Measurements from ENCODE around the gene MAPK12.
"Not testable (repeated sequence)": the region's sequence is repeated elsewhere in the genome, so short reads cannot be mapped to it uniquely, and the experiment has no call there.

The MAPK12 gene

GRCh38 chr22:50281384-50281760 is 19.9 kb upstream of the MAPK12 start:
- Mint-ChIP-seq H3K36me3 (ENCODE audit: low read depth) (peaks cover 99% of the 10 kb centered on the region), H3K9me3 (no peaks in the 10 kb centered on the region), H3K4me3 (no peak overlapping the region), H3K4me1 (ENCODE audit: low read depth) (no peaks in the 10 kb centered on the region), H3K27ac (no peak overlapping the region), H3K27me3 (no peaks in the 10 kb centered on the region)
- intact Hi-C loops (cut with micrococcal nuclease), result no loop called here

GRCh38 chr22:50280708-50281383 is 19.4 kb upstream of the MAPK12 start:
- Mint-ChIP-seq H3K27ac (no peak overlapping the region), H3K36me3 (ENCODE audit: low read depth) (peaks cover 99% of the 10 kb centered on the region), H3K27me3 (no peaks in the 10 kb centered on the region), H3K4me1 (ENCODE audit: low read depth) (no peaks in the 10 kb centered on the region), H3K9me3 (no peaks in the 10 kb centered on the region), H3K4me3 (no peak overlapping the region)
- intact Hi-C loops (cut with micrococcal nuclease), result no loop called here

- H3K9me3 Mint-ChIP-seq, result no peaks in the 10 kb centered on the region
- no peak overlapping the region for H3K4me3 Mint-ChIP-seq
- H3K27ac Mint-ChIP-seq, result no peak overlapping the region
- no peaks in the 10 kb centered on the region for H3K27me3 Mint-ChIP-seq
- H3K36me3 Mint-ChIP-seq (ENCODE audit: low read depth), result peaks cover 100% of the 10 kb centered on the region
- peaks cover 2% of the 10 kb centered on the region for H3K4me1 Mint-ChIP-seq (ENCODE audit: low read depth)
- intact Hi-C loops (cut with micrococcal nuclease), result no loop called here
Observed at GRCh38 chr22:50280022-50280707, 18.7 kb upstream of the MAPK12 start.

GRCh38 chr22:50278956-50279619 is 17.6 kb upstream of the MAPK12 start:
- intact Hi-C loops (cut with micrococcal nuclease), result loop anchor here (5.0 kb wide), 1 partner anchor 48 kb away; the partner anchor contains the start of gene DENND6B
- H3K4me3 Mint-ChIP-seq, result no peak overlapping the region
- H3K36me3 Mint-ChIP-seq (ENCODE audit: low read depth), result peaks cover 99% of the 10 kb centered on the region
- no peaks in the 10 kb centered on the region for H3K27me3 Mint-ChIP-seq
- peaks cover 9% of the 10 kb centered on the region for H3K4me1 Mint-ChIP-seq (ENCODE audit: low read depth)
- no peaks in the 10 kb centered on the region for H3K9me3 Mint-ChIP-seq
- no peak overlapping the region for H3K27ac Mint-ChIP-seq

- Mint-ChIP-seq H3K36me3 (ENCODE audit: low read depth) (peaks cover 99% of the 10 kb centered on the region), H3K27ac (no peak overlapping the region), H3K9me3 (no peaks in the 10 kb centered on the region), H3K27me3 (no peaks in the 10 kb centered on the region), H3K4me1 (ENCODE audit: low read depth) (peaks cover 12% of the 10 kb centered on the region), H3K4me3 (no peak overlapping the region)
- intact Hi-C loops (cut with micrococcal nuclease), result loop anchor here (5.0 kb wide), 1 partner anchor 49 kb away; the partner anchor contains the start of gene DENND6B
Observed at GRCh38 chr22:50278461-50278860, 17.0 kb upstream of the MAPK12 start.

- H3K27ac Mint-ChIP-seq, result no peak overlapping the region
- peaks cover 2% of the 10 kb centered on the region for H3K27me3 Mint-ChIP-seq
- intact Hi-C loops (cut with micrococcal nuclease), result loop anchor here (5.0 kb wide), 1 partner anchor 50 kb away; the partner anchor contains the start of gene DENND6B
- H3K4me1 Mint-ChIP-seq (ENCODE audit: low read depth), result peaks cover 16% of the 10 kb centered on the region
- no peaks in the 10 kb centered on the region for H3K9me3 Mint-ChIP-seq
- peaks cover 95% of the 10 kb centered on the region for H3K36me3 Mint-ChIP-seq (ENCODE audit: low read depth)
- no peak overlapping the region for H3K4me3 Mint-ChIP-seq
Observed at GRCh38 chr22:50277761-50278160, 16.3 kb upstream of the MAPK12 start.

- H3K9me3 Mint-ChIP-seq, result no peaks in the 10 kb centered on the region
- H3K36me3 Mint-ChIP-seq (ENCODE audit: low read depth), result peaks cover 81% of the 10 kb centered on the region
- peaks cover 25% of the 10 kb centered on the region for H3K4me1 Mint-ChIP-seq (ENCODE audit: low read depth)
- H3K4me3 Mint-ChIP-seq, result no peak overlapping the region
- peaks cover 9% of the 10 kb centered on the region for H3K27me3 Mint-ChIP-seq
- intact Hi-C loops (cut with micrococcal nuclease), result loop anchor here (1.0 to 5.0 kb wide), 2 partner anchors 51 to 66 kb away; partner anchors contain the start of gene DENND6B
- peak overlapping the region; percentile 1 for H3K27ac Mint-ChIP-seq
Observed at GRCh38 chr22:50276143-50276542, 14.7 kb upstream of the MAPK12 start.

GRCh38 chr22:50275181-50276055 is 13.9 kb upstream of the MAPK12 start:
- H3K36me3 Mint-ChIP-seq (ENCODE audit: low read depth), result peaks cover 74% of the 10 kb centered on the region
- peaks cover 25% of the 10 kb centered on the region for H3K4me1 Mint-ChIP-seq (ENCODE audit: low read depth)
- H3K4me3 Mint-ChIP-seq, result no peak overlapping the region
- H3K27ac Mint-ChIP-seq, result no peak overlapping the region
- no peaks in the 10 kb centered on the region for H3K9me3 Mint-ChIP-seq
- intact Hi-C loops (cut with micrococcal nuclease), result loop anchor here (1.0 to 5.0 kb wide), 2 partner anchors 52 to 67 kb away; partner anchors contain the start of gene DENND6B
- peaks cover 15% of the 10 kb centered on the region for H3K27me3 Mint-ChIP-seq

GRCh38 chr22:50274771-50275170 is 13.3 kb upstream of the MAPK12 start:
- H3K9me3 Mint-ChIP-seq, result no peaks in the 10 kb centered on the region
- peaks cover 27% of the 10 kb centered on the region for H3K4me1 Mint-ChIP-seq (ENCODE audit: low read depth)
- intact Hi-C loops (cut with micrococcal nuclease), result loop anchor here (5.0 kb wide), 2 partner anchors 33 to 53 kb away; partner anchors contain the start of genes DENND6B and PLXNB2
- peaks cover 18% of the 10 kb centered on the region for H3K27me3 Mint-ChIP-seq
- no peak overlapping the region for H3K4me3 Mint-ChIP-seq
- H3K36me3 Mint-ChIP-seq (ENCODE audit: low read depth), result peaks cover 68% of the 10 kb centered on the region
- no peak overlapping the region for H3K27ac Mint-ChIP-seq

- Mint-ChIP-seq H3K4me3 (no peak overlapping the region), H3K27me3 (peaks cover 22% of the 10 kb centered on the region), H3K9me3 (no peaks in the 10 kb centered on the region), H3K4me1 (ENCODE audit: low read depth) (peaks cover 32% of the 10 kb centered on the region), H3K36me3 (ENCODE audit: low read depth) (peaks cover 63% of the 10 kb centered on the region), H3K27ac (peak overlapping the region; percentile 1)
- intact Hi-C loops (cut with micrococcal nuclease), result loop anchor here (5.0 kb wide), 1 partner anchor 33 kb away; the partner anchor contains the start of gene PLXNB2
Observed at GRCh38 chr22:50274311-50274710, 12.8 kb upstream of the MAPK12 start.

- Mint-ChIP-seq H3K36me3 (ENCODE audit: low read depth) (peaks cover 58% of the 10 kb centered on the region), H3K27ac (peak overlapping the region; percentile 1), H3K27me3 (peaks cover 28% of the 10 kb centered on the region), H3K4me1 (ENCODE audit: low read depth) (peaks cover 34% of the 10 kb centered on the region)
- H3K4me3 Mint-ChIP-seq, H3K9me3 Mint-ChIP-seq: not testable (repeated sequence)
- intact Hi-C loops (cut with micrococcal nuclease), result loop anchor here (5.0 kb wide), 1 partner anchor 34 kb away; the partner anchor contains the start of gene PLXNB2
Observed at GRCh38 chr22:50273781-50274180, 12.3 kb upstream of the MAPK12 start.

- Mint-ChIP-seq H3K27me3 (peaks cover 32% of the 10 kb centered on the region), H3K27ac (peak overlapping the region; percentile 1), H3K4me1 (ENCODE audit: low read depth) (peaks cover 38% of the 10 kb centered on the region), H3K36me3 (ENCODE audit: low read depth) (peaks cover 53% of the 10 kb centered on the region)
- not testable (repeated sequence) for H3K4me3 Mint-ChIP-seq, H3K9me3 Mint-ChIP-seq
- intact Hi-C loops (cut with micrococcal nuclease), result loop anchor here (5.0 kb wide), 1 partner anchor 34 kb away; the partner anchor contains the start of gene PLXNB2
Observed at GRCh38 chr22:50273352-50273751, 11.9 kb upstream of the MAPK12 start.
